Measurements from ENCODE around the gene BTD.

The BTD gene

GRCh38 chr3:15601399-15602145 is at the start of gene BTD, which contains the start of gene HACL1:
BTD (plus strand) TSS chr3:15601745; CDS start chr3:15635440, 33,695 bp downstream.
HACL1 (minus strand) TSS chr3:15601569; CDS start chr3:15601463, 106 bp downstream.
- peak; percentile 28 for TF ChIP-seq CTCF (IDR thresholded peaks at IDR 0.05; ENCODE audit: low read length, missing control alignments)
- DNase-seq (ENCODE audit: low read depth) = peak; percentile 99
- peak within 1 kb of the TSS; percentile 100 for H3K4me3 ChIP-seq (replicated peaks; ENCODE audit: low read depth, low read length)

DNA sequence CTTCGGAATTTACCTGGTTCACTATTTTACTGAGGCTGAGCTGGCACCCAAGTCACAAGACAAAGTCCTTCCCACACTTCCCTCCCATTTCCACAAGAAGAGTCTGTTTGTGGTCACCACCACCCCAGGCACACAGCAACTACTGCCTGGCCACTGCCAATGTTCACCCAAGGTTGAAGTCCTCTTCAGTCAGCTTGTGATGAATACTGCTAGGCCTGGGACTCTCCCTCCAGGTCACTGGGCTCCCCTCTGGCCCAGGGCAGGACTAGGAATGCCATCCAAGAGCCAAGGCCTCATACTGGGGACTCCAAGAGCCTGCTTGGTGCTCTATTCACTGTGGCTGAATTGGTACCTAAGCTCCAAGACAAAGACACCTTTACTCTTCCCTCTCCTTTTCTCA is 49.6 kb upstream of the BTD start:
- TF ChIP-seq CTCF (IDR thresholded peaks at IDR 0.05; ENCODE audit: low read length, missing control alignments) = no peak
- H3K4me3 ChIP-seq (replicated peaks; ENCODE audit: low read depth, low read length) = no peak overlapping the region
- no peak for DNase-seq (ENCODE audit: low read depth)

DNA sequence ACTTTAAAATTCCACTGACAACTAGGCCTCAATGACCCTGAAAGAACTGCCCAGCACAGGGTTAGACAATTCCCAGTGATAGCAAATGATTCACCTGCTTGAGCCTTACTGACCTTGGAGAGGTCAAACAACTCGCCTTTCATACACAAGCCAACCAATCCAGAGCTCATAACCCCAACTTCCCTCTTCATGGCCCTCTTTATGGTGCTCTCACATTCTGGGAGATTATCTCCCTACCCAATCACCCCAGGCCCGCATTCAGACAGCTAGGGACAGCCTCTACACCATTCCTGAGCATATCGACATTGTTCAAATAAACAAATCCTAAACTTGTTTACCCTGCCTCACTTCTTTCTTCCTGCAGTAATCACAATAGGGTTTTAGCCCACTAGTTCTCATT is 47.8 kb upstream of the BTD start:
- DNase-seq (ENCODE audit: low read depth) = no peak
- no peak for TF ChIP-seq CTCF (IDR thresholded peaks at IDR 0.05; ENCODE audit: low read length, missing control alignments)
- H3K4me3 ChIP-seq (replicated peaks; ENCODE audit: low read depth, low read length) = no peak overlapping the region

GRCh38 chr3:15556512-15556911 is 45.0 kb upstream of the BTD start:
- no peak overlapping the region for H3K4me3 ChIP-seq (replicated peaks; ENCODE audit: low read depth, low read length)
- DNase-seq (ENCODE audit: low read depth) = no peak
- no peak for TF ChIP-seq CTCF (IDR thresholded peaks at IDR 0.05; ENCODE audit: low read length, missing control alignments)

- no peak overlapping the region for H3K4me3 ChIP-seq (replicated peaks; ENCODE audit: low read depth, low read length)
- peak; percentile 75 for DNase-seq (ENCODE audit: low read depth)
- peak; percentile 51 for TF ChIP-seq CTCF (IDR thresholded peaks at IDR 0.05; ENCODE audit: low read length, missing control alignments)
These were observed 44.0 kb upstream of the BTD start for GRCh38 chr3:15557511-15557946.

DNA sequence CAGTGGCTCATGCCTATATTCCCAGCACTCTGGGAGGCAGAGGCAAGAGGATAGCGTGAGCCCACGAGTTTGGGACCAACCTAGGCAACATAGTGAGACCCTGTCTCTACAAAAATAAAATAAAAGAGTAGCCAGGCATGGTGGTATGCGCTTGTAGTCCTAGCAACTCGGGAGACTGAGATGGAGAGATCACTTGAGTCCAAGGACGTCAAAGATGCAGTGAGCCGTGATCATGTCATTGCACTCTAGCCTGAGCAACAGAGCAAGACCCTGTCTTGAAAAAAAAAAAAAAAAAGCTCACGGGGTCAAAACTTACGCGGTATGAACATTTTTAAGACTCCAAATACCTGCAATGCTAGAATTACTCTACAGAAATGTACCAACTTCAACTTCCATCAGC is 43.0 kb upstream of the BTD start:
- TF ChIP-seq CTCF (IDR thresholded peaks at IDR 0.05; ENCODE audit: low read length, missing control alignments) = no peak
- no peak for DNase-seq (ENCODE audit: low read depth)
- no peak overlapping the region for H3K4me3 ChIP-seq (replicated peaks; ENCODE audit: low read depth, low read length)

DNA sequence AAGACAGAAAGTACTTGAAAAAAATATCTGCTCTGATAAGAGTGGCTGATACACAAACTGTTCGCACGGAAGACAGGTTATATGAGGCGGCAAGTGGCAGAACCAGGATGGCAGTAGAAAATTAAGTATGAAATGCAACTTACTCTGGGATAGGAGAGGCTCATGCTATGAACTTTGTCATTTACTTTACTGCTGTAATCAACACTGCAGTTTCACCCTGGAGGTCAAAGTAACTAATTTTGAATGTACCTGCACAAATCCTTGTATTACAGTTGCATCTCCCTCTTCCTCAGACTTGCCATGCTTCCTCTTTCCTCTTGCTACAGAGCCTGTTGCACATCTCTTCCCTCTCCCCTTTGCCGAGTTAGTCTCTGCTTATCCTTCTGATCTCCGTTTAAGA is 39.0 kb upstream of the BTD start:
- TF ChIP-seq CTCF (IDR thresholded peaks at IDR 0.05; ENCODE audit: low read length, missing control alignments) = no peak
- H3K4me3 ChIP-seq (replicated peaks; ENCODE audit: low read depth, low read length) = no peak overlapping the region
- DNase-seq (ENCODE audit: low read depth) = no peak

Data from fibroblast of pulmonary artery (primary cell).